HG02588 (cell line): ENCODE data around the gene LAD1.

Source experiments
- ATAC-seq: cut with Tn5 transposase; IDR thresholded peaks from one replicate; pipeline ENCODE4 v1.9.1; 2021; ENCODE audit warnings: mild to moderate bottlenecking, moderate library complexity; ENCODE audit not compliant: unreplicated experiment

Gene LAD1

DNA sequence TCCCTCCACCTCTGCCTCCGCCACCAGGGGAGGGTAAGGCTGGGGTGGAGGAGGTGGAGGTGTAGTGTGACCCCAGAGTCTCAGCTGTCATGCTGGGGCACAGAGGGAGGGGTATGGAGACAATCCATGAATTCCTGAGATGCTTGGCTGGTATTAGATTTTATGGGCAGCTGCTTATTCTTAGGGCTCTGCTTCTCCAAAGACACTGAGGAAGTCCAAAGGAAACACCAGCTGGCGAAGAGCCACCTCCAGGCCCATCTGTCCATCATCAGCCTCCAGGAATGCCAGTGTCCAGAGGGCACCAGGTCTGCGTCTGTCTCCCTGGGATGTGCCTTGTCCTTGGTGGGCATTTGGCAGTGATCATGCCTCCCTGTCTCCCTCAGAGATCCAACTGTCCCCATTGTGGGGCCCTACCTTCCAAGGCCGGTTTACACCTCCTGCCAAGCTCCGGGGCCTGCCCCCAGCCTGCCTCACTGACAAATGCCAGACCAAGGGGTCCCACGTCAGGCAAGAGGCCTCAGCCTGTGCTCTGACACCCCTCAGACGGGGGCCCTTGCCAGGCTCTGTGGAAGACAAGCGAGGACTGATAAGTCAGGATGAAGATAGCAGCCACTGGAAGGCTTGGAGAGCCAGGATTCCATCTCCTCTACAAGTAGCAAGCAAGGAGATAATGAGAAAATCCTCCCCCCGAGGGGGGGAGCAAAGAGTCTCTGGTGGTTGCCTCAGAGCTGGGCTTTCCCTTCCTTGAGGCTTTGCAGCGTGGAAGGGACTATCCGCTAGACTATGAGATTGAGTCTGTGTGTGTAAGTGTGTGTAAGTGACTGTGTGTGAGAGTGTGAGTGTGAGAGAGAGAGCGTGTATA lies 20.9 kb upstream of the LAD1 start:
- ATAC-seq: no peak

DNA sequence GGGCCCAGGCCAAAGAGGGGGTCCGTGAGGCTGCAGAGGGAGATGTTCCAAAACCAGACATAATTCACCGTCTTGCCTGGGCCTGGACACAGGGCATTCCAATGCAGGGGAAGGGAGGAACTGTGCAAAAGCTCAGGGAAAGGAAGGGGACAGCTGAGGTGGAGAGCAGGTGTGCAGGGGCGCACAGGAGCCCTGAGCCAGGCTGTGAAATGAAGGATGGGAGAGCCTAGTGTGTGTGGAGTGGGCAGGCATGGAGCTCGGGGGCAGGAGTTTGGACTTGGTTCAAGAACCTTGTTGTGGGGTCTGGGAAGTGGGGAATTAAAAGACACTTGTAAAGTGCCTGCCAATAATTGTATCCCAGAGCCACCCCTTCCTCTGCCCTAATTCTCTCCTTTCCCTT lies 20.1 kb upstream of the LAD1 start:
- no peak for ATAC-seq

DNA sequence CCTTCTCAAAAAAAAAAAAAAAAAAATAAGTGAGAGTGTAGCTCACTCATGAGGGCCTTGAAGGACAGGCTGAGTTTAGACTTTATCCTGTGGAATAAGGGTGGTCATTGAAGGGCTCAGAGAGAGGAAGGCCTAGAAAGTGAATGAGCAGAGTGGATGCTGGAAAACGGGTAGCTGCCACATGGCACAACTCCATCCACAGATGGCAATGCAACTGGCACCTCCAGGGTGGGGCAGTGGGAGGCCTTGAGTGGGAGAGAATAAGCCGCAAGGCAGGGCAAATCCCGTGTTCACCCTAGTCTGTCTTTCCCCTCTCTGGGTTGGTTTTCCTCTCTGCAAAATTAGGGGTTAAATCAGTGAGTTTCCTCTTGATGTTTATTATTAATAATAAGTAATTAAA lies 19.3 kb upstream of the LAD1 start:
- ATAC-seq: no peak

DNA sequence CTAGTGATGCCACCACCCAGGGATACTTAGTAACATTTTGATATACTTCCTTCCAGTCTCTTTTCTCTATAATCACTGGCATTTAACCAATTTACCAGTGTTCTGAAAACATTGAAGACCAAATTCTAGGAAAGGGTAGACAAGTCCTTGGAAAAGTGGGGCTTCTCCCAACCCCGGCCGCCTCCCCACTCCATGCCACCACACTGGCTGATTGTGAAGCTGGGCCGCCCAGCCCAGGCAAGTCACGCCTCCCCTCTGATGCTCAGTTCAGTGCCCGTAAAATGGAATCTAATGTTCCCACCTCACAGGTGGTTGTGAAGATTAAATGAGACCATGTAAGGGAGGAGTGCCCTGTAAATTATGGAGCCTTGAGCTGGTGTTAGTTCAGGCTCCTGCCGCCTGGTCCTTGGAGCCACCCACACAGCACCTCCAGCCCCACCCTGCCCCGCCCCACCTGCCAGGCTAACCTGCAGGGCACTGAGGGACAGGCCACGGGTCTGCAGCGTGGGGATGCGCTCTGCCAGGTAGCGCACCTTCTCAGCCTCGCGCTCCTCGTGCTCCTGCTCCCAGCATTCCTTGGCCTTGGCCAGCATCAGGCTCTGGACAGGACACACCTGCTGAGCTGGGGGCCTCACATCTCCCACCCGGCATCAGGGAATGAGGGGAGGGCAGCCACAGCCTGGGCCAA lies 15.1 kb upstream of the LAD1 start:
- ATAC-seq: no peak

DNA sequence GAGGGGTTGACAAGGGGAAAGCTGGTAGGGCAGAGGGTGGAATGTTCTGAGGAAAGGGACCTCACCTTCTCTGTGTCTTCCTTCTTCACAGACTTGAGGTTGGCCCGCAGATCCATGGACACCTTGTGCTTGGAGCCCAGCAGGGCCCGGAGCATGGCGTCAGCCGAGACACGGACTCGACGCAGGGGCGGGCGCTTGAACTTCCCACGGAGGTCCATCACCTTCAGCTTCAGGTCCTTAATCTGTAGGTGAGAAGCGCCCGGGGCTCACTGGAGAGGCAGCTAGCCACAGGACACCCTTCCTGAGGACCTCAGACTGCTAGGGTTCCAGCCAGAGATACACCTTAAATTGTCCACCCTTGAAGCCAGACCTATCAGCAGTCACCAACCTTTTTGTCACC lies 12.2 kb upstream of the LAD1 start:
- no peak for ATAC-seq

DNA sequence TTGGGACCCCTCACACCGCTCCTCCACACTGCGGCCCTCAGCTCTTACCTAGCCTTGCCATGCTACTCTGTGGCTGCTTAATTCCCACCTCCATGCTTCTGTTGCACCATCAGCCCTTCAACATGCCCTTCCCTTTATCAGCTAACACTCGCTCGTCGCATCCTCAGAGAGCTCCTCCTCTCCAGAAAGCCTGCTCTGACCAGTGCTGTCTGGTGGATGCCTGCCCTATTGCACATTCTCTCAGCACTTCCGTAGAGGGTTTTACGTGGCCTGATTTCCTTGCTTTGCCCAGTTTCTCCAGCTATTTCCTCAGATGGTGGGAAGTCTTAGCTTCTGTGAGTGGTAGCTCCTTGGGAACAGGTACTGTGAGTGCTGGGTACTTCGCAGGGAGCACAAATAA lies 10.3 kb upstream of the LAD1 start:
- ATAC-seq: no peak

DNA sequence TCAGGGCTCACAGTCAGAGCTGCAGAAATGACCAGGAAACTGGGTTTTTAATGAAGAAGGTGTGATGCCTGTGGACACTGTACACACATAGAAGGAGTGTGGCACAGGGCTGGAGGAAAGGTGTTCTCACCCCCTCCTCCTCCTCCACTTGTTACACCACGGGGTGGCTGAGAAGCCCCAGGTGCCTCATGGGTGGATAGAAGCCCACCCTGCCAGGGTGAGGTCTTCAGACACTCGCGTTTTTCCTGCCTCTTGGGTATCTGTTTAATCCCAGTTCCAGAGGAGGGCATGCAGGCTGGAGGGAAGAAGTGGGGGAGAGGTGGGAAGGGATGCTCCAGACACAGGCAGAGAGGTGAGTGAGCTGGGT lies 9.7 kb upstream of the LAD1 start:
- ATAC-seq: no peak

DNA sequence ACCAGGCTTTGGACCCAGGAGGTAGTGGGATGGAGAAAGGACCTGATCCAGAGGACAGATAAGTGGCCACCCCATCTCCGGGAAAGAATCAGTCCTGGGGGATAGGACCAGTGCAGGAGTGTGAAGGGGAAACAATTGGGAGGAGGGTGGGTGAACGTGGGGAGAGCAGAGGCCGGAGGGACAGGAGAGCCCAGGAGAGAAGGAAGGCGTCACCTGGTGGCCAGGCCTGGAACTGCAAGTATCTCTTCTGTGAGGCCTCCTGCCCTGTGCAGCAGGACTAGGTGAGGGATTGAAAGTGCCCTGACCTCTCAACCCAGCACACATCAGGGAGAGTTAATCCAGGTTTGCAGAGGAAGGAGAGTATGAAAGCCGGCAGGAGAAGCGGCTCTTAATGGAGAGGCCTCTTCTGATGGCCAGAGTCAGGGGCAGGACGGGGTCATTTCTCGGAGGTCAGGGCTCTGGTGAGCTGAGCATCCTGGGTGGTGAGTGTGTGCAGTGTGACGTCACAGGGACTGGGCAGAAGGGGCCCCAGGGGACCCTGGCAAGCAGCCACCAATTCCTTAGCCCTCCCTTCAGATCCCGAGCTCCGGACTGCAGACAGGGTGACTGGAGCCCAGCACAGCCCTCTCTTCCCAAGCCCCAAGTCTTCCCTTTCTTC lies 9.2 kb upstream of the LAD1 start:
- ATAC-seq: no peak

DNA sequence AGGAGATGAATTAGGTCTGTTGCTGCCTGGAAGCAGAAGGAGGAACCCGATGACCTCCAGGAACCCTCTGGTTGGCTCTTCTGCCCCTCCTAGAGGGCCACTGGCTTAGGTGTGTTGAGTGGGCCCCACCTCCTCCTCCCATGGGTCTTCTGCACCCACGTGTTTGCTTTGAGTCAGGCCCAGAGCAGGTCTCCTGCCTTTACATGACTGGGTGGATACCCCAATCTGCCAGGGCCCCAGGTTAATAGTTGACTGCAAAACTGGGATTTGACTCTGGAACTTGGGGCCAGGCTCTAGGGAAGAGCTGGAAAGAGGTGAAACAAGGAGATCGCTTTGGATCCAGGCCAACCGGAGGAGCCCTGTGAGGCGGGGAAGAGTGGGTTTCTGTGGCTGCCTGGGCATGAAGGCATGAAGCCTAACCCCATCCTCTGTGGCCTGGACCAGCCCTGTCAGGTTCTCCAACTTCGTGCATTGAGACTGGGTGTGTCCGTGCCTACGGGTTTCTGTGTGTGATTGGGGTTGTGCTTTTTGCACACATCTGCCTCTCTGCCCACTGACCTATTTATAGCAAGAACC lies 7.8 kb upstream of the LAD1 start:
- no peak for ATAC-seq

DNA sequence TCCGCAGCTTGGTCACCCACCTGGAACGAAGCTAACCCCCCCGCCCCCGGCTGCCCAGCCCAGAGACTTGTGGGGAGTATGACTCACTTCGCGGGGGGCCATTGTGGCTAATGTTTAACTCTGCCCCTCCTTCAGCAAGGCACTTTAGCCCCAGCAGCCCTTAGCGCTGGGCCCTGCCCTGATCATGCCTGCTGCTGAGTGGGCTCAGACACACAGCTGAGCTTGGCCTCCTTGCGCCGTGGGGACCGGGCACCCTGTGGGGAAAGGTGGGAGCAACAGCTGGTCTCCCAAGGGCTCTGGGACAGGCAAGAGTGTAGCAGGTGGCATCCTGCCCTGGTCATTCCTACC lies 6.3 kb upstream of the LAD1 start:
- no peak for ATAC-seq

DNA sequence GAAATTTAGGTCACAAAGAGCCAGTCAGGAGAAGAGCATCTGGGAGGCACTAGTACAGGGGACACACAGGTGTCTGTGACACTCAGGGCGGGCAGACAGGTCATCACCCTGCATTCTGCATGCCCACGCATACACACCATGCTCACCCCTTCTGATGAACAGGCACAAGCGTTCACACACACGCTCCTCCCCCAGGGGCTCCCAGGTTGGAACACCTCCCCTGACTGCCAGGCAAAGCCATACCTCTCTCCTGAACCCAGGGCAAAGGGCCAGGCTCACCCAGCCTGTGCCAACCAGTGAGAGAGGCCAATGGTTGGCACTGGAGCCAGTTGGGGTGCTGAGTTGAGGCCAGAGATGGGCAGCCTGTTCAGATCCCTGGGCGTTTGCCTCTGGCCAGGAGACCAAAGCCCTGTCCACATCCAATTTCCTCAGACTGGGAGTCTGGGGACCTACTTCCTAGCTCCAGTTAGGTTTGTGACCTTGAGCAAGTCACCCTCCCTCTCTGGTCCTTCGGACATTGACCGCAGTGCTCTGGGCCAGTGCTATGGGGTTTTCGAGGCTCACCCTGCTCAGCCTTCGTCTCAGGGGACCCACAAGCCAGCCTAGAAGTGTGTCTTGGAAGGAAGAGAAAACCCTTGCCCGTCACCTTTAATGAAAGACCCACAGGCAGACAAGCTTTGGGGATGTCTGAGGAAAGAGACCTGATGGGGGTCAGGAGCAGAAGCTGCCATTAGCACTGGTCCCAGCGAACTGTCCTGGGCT lies 5.8 kb upstream of the LAD1 start:
- ATAC-seq: no peak

DNA sequence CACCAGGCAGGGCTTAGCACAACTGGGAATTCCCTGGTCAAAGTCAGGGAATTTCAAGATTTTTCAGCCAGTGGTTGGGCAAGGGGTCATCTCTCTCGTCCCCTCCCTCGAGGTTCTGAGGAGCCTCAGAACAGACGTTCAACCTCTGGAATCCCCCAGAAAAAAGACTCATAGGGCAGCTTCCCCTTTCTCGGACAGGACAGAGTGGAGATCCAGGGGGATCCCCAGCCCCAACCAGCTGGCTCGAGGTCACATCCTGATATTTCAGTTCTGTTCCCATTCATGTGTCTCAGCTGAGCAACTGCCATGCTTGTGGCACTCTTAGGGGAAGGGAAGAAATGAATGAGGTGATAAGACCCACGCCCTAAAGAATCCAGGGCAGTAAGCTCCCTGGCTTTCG lies 4.9 kb upstream of the LAD1 start:
- ATAC-seq: peak; percentile 37

DNA sequence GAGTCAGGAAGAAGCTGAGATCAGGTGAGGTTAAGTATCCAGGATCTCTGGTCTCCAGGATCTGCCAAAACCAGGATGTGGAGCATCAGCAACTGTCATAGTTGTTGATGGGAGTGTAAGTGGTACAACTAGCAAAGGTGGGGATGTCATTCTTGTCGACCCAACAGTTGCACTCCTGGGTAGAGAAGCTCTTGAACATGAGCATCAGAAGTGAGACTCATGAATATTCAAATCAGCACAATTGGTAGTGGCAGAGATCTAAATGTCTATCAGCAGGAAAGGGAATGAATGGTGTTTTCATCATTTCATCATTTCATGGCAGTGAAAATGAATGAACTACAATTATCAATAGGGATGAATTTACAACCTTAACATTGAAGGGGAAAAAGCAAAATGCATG lies 4.2 kb upstream of the LAD1 start:
- ATAC-seq: no peak

DNA sequence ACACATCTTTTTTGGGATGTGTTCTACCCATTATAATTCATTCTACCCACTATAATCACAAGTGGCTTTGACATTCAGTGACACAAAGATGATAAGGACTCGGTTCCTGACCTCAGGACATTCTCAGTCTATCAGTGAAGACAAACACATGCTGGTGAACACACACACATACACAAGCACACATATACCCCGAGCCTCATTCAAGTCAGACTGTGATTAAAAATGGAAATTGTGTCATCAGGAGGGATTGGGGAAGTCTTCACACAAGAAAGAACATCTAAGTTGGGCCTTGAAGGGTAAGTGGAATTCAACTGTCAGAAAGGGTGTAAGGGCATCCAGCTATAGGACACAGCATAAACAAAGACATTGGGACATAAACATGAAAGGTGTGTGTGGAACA lies 2.6 kb upstream of the LAD1 start:
- no peak for ATAC-seq

DNA sequence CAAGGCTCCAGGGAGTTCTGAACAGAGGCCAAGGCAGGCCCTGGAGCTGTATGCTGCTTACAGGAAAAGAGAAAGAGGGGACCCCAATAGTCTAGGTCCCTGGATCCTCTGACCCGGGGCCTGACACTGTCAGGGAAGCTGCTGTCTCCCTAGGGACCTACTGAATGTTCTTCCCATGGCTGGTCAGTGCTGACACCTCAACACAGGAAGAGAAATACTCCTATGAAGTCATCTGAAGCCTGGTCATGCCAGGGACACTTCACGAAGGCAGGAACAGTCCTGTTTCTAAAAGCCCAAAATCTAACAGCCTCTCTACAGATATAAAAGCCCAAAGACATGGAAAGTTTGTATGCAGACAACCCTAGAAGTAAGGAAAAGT lies 1.7 kb upstream of the LAD1 start:
- no peak for ATAC-seq

DNA sequence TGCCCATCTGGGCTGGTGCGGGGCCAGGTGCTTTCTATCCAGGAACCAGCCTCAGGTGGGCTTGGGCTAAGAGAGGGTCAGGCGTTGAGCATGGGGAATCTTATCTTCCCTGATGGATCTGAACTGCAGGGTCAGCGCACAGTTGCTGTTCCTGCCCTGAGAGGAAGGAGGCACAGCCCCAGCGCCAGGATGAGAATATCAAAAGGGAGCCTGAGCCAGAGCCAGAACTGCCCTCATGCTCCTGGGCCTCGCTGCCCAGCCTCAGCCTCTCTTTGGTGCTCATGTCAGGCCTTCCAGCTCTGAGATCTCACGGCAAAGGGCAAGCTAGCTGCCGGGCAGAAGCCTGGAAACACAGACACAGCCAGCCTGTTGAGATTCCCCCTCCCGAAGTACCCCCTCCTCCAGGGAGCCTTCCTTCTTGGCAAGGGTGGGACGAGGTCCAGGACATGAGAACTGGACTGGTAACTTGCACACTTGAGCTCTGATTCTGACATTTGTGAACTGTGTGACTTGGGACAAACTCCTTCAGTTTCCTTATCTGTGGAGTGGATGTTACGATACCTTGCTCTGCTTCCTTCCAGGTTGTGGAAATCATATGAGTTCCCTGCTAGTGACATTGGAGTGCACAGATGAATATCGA lies 1.2 kb upstream of the LAD1 start:
- no peak for ATAC-seq

DNA sequence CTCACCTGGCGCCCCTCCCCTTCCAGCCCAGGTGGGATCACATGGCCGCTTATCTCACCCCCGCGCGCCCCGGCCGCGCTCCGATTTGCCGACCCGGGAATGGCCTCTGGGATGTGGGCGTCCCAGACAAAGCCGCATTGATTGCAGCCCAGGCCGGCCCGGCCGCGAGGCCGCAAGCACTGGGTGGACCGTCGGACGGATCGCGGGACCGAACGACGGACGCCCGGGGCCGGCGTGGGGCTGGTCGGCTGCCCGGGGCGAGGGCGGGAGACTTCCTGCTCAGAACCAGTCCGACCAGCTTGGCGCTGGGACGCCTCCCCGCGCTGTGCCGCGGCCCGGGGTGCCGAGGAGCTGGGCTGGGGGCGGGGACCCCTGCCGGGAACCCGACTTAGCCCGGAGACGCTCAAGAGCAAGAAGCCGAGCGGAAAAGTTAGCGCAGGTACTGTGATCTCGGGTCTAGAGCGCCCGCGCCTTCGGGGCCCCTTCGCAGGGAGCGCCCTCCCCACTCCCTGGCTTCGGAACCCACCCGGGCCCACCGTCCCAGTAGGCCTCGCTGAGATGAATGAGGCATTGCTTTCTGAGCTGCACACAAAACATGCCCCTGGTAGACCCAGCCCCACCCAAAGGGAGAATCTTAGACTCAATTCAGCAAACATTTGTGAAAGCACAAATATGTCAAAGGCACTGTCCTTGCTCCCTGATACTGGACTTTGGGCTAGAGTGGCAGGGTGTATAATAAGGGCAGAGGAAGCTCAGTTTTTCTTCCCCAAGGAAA lies 415 bp upstream of the LAD1 start:
- no peak for ATAC-seq

DNA sequence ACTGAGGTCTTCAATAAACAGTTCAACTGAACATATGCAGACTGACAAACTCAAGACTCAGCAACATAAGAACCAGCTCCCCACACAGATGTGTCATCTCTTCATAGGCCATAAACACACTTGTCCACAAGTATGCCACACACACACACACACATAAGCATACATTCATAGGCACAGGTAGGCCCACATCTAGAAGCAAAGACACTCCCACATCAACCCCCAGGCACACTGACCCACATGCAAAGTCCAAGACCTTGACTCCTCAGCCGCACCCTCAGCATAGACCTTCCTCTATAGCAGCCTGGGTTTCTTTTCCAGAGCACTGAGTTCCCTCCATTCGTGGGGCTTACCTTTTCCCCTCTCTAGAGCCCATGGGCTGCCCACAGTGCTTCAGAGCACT lies 1.4 kb downstream of the LAD1 start:
- ATAC-seq: no peak

DNA sequence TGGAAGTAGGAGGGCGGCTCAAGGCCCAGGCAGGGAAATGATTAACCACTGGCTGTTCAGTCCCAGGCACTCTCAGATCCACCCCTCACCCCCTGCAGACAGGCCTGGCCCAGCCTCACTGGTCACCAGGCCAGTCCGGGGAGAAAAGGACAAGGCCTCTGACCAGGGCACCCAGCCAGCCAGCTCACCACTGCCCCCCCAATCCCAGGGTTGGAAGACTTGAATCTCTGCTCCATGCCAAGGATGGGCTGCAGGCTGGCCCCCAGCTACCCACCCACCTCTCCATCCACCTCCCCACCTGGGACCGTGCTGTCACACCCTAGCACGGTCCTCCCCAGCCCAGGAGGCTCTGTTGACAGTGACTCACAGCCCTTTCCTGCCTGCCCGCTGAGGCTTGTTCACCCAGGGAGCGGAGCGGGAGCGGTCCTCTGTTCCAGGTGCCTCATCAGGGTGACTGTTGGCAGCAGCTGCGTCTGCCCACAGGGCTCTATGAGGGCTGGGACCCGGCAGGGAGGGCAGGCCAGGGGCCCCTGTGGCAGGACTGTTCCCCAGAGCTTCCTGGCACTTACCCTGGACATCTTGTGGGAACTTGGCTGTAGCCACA lies 2.2 kb downstream of the LAD1 start:
- no peak for ATAC-seq

DNA sequence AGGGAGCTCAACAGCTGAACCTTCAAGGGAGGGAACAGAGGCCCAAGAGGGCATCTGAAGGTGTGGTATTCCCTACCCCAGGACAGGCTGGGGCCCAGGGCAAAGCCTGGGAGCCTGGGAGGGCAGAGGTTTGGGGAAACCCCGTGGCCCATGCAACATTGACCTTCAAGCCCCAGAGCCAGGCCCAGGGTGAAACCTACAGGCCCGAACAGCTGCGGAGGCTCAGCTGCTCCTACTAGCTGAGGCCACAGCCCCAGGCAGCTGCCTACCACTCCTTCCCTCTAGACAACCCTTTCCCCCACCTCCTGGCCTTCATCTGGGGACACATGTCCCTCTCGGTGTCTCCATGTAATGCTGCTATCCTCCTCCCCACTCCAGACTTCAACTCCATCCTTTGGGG lies 3.2 kb downstream of the LAD1 start:
- ATAC-seq: no peak
